Inflammatory macrophage treated with lipopolysaccharide for 4 hours (primary cell): ENCODE data around the gene GREB1.
"Not testable (repeated sequence)": the region's sequence is repeated elsewhere in the genome, so short reads cannot be mapped to it uniquely, and the experiment has no call there.

Experiments
- DNase-seq: peaks from one replicate; pipeline ENCODE4 v3.0.0-alpha.2; 2020

The GREB1 gene

DNA sequence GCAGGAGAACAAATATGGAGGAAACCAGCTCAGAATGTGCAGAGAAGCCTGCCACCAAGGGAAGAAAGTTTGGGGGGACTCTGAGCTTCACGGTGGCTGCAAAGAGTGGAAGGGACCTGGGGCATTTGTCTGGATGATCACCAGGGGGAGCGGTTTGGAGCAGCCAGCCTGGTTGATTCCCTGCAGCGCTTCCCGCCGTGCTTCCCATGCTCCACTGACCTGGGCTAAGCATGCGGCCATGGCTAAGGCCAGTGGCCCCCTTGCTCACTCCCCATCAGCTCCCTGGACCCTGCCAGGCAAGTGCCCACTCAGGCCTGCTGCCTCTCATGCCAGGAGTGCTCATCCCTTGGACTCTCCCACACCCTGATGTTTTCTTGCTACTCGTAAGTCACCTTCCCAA, 109.1 kb downstream of the GREB1 start:
- no peak for DNase-seq

DNA sequence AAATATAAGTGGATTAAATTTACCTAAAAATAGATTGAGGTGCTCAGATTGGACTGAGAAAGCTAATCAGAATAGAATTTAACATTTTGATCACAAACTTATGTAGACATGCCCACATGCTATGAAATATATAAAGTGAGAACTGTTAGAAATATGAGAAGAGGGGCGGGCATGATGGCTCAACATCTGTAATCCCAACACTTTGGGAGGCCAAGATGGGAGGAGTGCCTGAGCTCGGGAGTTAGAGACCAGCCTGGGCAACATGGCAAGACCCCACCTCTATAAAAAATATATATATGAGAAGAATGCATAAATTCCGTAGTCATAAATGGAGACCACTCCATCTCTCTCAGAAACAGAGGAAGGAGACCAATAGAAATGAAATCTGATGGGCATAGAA, 110.4 kb downstream of the GREB1 start:
- no peak for DNase-seq

DNA sequence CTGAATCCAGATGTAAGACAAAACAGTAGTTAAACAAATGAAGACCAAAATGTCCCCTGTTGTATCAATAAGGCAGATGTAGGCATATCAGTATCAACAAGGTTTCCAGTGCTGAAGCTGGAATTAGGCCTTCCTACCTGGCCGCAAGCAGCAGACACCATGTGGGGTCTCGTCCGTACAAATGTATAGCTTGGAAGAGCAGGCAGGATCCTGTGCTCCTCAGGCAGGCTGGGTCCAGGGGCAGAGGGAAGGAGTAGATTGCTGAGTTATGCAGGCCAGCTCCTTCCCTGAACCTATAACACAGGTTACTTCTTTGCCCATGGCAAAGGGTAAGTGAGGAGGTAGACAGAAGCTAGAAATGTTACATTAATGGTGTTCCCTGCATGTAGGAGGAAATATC, 112.7 kb downstream of the GREB1 start:
- no peak for DNase-seq

DNA sequence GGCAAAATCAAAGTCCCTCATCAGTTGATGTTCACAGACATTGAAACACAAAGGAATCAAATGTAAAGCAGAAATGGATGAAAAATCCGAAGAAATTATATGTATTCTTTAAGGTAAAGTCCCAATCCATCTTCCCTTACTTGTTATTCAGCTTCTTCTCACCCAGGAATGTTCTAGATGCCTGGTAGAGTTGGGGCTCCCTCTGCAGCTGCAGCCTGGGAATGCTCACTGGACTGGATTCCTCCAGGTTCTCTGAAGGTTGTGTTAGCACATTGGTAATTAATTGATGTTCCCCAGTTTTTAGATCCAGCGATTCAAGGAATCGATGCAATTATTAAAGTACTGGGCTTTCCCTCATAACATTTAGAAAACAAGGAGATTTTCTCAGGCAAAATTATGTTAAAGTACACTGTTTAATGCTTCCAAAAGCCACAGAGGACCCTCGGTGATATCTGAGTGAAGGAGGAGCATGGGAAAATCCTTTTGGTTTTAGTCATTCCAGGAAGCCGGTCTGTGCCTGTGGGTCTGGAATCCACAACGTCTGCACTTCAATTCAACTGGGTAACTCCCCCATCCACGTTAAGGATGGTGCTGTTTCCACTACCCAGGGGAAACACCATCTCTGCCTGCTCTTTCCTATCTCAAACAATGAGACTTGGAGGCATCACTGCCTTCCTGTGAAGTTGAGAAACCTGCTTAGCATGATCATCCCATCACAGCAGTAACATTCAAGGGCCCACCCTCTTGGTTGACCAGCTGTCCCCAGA, 114.2 kb downstream of the GREB1 start:
- no peak for DNase-seq

DNA sequence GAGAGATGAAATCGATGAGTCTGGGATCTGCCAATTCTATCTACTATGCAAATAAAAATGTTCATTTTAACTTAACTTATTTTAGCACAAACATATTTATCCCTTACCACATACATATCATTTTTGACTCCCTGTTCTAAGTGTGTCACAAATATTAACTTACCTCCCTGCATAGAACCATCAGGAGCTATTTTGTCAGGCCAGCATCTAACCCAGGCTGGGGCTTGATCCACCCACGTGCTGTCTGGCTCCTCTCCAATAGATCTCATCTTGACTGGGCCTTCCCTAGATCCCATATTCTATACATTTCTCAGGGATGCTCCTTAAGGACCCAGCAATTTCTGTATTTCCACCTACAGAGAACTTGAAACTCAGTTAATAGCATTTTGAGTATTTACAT, 115.2 kb downstream of the GREB1 start:
- DNase-seq = no peak

DNA sequence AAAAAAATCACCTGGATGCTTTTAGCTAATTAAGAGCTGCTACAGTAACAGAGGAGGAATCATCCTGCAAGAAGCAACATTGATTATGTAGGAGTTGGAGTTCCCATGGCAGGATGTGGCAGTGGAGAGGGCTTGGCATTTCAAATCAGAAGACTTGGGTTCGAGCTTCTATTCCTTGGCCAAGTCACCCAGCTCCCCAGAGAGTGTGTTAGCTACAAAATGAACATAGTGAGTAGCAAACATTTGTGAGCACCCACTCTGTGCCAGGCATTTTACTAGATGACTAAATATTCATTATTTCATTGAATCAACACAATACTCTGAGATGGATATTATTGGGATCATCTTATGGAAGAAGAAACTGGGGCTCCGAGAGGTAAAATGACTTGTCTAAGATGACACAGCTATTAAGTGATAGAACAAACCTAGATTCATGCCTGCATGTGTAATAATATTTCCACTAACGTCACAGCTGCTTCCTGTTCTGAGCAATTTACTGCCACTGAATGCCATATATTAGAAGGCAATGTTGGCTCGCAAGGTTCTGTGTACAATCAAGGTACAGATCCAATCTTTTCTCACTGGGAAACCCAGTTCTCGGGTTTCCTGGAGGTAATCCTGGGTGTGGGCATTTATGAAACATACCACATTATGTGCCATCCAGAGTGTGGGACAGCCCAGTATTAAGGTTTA, 118.2 kb downstream of the GREB1 start:
- DNase-seq = no peak

DNA sequence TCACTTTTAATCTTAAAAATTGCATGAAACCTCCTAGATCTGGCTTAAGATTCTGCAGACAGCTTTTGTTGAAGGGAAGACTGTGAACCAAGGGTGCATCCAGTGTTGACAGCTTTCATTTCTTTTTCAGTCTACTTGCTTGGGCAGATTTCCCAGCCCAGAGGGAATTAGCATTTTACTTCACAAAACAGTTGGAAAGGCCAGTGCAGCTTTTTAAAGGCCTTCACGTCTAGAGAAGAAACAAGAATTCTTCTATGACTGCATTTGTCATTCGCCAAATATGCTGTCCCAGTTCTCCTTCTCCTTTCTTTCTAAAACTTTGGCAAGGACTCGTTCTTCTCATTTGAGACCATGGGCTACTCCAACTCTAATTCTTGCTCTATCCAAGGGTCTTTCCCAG, 118.7 kb downstream of the GREB1 start:
- DNase-seq = no peak

DNA sequence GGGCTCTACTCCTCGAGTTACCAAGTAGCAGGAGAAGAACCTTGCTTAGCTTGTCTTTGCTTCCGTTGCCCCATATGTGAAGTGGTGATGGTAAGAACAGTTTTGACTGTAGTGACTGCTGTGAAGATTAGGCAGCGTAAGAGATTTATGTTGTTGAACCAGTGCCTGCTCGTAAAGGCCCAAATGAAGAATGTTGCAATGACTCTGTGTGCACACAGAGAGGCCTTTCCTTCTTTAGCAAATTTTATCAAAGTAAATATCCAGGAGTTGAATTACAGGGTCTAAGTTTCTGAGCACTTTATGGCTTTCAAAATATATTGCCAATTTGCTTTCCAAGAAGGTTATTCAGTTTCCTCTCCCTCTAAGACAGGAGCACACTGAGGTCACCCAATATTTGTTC, 121.7 kb downstream of the GREB1 start:
- DNase-seq = no peak

DNA sequence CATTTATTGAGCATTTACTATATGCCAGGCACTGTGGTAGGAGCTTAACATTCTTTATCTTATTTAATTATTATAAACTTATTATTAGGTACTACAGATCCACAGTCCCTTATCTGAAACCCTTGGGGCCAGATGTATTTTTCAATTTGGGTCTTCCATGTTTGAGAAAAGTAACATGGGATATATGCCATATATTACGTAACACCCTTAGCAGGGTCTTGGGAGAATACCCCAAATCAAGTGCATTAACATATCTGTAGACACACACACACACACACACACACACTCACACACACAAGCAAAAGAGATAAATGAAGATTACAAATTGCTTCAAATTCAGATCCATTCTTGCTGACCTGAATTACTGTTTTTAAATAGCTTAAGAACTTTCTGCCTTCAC, 122.4 kb downstream of the GREB1 start:
- no peak for DNase-seq

DNA sequence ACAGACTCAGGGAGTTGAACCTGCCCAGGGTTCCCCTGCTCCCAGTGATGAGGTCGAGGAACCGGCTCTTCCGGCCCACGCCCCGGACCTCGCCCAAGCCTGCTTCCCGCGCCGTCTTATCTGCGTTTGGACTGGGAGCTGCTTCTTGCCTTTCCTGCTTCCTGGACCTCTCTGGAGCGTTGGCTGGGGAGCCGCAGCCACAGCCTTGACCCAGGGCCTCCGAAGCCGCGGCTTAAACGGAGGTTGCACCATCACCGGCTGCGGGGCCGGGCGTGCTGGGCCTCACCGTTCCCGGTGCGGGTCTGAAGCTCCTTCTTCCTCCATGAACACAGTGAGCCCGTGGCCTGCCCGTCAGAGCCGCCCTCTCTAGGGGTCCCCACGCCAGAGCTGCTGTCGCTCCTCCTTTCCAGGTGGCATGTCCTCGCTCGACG, 122.8 kb downstream of the GREB1 start:
- DNase-seq = no peak

DNA sequence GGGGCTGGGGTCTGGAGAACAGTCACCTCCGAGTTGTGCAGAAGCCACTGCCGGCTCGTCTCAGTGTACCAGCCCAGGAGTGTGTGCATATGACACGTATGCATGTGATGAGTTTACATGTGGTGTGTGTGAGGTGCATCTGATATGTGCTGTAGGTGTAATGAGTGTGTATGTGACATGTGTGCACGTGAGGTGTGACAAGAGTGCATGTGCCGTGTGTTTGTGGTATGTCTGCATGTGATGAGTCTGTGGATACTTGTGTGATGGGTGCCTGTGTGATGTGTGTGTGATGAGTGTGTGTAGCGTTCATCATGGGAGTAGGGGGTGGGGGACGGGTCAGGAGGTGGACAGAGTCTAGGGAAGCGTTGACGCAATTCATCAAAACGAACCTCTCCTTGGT, 123.3 kb downstream of the GREB1 start:
- no peak for DNase-seq

DNA sequence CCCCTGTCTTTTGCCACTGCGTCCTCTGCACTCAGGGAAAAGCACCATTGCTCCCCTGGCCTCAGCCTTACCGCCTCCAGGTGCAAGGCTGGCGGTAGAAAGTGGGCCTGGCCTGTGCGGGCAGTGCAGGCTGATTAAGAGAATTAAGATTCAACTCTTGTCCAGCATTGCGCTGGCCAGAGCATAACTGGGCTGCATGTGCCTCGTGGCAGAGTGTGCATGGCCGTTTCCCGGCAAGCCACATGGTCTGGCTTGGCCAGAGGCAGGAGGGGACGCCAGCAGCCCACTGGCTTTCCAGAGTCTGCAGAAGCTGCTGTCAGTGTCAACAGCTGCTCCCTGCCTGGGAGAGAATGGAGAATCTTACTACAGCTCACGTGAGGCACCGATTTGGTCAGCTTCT, 123.8 kb downstream of the GREB1 start:
- no peak for DNase-seq

DNA sequence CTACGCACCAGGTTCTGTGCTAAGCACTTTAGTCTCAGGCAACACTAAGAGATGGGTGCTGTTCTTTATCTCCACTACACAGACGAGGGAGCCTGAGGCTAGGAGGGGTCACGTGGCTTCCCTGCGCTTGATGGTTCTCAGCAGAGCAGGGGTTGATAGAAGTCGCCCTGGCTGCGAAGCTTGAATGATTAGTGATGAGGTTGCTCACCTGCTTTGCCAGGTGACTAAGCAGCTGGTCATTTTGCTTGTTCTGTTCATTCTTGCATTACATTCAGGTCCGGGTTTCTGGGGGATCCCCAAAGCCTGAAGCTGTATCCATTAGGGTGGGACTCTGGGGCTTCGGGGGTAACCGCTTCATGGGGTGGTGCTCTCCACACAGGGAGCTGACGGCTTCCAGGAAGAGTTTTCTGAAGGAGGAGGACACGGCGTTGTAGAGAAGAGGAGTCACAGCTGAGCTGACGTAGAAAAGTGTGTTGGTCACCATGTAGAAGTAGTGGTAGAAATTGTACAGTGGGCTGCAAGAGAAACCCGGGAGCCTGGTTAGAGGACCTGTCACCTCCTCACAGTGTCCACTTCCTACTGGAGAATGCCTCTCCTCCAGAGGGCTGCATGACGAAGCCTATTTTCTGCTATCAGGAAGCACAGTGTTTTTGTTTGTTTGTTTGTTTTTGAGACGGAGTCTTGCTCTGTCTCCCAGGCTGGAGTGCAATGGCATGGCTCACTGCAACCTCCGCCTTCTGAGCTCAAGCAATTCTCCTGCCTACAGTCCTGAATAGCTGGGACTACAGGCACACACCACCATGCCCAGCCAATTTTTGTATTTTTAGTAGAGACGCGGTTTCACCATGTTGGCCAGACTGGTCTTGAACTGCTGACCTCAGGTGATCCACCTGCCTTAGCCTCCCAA, 124.6 kb downstream of the GREB1 start:
- DNase-seq = no peak

DNA sequence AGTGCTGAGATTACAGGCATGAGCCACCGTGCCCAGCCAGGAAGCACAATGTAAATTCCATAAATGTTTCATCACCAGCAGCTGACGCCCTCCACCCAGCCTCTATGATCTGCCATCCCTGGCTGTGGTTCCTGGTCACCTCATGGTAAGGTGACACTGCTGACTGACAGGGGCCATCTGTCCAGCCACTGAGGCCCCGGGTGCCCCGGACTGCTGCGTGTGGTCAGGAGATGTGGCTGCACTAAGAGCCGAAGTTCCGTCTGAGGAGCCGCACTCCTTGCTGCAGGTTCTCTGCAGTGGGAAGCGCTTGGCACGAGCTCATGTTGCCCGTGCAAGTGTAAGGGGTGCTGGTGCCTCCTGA, 125.2 kb downstream of the GREB1 start:
- DNase-seq = no peak

DNA sequence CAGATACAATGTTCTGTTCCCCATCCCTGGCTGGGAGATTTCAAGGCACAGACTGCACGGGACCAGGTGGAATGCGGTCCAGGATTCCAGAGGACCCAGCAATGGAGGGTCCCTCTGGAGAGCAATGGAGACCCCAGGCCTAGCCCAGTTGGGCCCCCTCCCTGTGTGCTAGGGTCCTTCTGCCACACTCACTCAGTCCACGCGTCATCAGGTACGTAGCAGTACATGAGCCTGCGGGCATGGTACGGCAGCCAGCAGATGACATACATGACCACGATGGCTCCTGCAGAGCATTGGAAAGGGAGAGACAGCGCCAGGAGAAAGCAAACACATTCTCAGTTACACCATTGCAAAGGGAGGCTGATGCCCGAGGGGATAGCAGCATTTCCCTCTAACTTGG, 126.0 kb downstream of the GREB1 start:
- DNase-seq = no peak

DNA sequence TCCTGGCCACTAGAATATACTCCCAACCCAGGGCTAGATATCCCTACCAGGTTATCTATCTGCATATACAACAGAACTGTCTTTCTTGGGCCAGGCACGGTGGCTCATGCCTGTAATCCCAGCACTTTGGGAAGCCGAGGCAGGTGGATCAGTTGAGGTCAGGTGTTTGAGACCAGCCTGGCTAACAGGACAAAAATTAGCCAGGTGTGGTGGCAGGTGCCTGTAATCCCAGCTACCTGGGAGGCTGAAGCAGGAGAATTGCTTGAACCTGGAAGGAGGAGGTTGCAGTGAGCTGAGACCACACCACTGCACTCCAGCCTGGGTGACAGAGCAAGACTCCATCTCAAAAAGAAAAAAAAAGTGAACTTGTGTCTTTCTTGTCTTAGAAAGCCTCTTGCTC, 126.6 kb downstream of the GREB1 start:
- not testable (repeated sequence) for DNase-seq

DNA sequence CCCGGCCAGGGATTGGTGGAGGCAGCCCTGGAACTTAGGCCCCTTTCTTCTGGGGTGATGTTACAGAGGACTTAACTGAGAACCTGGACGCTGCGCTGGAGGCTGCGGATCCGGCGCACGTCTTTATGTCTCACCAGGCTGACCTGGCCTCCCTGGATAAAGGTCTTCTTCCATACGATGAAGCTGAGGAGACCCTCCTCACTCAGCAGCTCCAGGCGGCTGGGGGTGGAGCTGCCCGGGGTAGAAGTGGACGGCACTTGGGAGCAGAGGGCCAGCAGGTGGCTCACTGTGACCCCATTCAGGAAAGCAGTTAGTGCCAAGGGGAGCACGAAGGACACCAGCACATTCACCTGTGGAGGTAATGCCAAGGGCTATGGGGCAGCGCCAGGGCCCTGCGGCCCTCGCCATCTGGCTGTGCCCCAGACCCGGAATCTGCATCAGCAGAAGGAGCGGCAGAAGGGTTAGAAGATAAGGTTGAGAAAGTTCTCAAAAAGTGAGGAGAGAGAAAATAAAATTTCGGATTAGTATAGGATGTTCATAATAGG, 128.1 kb downstream of the GREB1 start:
- DNase-seq = no peak

DNA sequence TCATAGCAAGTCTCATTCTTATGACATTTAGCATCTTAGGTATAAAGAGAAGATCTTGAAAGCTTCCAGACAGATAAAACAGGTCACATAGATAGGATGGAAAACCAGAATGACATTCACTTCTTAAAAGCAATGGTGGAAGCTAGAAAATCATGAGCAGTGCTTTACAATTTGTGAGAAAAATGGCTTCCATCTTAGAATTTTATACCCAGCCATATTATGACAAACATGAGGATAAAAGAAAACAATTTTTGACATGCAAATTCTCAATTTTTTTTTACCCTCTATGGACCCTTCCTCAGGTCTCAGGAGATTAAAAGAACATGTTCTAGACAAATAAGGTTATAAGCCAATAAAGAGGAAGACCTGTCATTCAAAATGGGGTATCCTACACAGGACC, 129.0 kb downstream of the GREB1 start:
- no peak for DNase-seq

DNA sequence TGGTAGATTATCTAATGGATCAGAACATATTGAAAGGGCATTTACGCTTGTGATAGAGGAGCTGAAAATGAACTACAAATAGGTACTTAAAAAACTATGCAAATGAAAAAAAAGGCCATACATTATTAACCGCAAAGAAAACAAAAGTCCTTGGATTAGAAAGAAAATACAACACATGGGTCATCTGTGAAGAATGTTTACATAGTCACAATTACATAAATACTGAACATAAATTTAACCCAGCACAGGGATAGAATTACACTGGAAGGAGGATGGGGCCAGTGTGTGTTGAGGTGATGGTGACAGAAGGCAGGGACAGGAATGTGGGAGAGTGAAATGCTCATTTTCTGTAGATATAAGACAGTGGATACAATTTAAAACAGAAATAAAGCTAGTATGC, 129.6 kb downstream of the GREB1 start:
- DNase-seq = no peak

DNA sequence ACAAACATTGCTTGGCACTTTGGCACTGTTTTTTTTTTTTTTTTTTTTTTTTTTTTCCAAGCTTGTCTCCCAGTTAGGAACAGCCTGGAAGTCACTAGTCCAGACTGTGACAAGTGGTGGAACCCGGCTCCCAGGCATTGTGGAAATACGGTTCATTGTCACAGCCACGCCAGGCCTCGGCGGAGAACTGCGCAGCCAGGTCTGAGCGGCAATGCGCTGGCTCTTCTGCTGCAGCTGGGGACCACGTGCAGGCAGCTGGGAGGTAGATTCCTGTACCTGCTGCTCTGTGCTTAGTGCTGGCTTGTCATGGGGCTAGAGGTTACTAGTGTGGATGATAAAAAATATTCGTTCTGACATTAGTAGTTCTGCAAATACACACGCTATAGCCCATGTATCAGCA, 131.2 kb downstream of the GREB1 start:
- DNase-seq = no peak

DNA sequence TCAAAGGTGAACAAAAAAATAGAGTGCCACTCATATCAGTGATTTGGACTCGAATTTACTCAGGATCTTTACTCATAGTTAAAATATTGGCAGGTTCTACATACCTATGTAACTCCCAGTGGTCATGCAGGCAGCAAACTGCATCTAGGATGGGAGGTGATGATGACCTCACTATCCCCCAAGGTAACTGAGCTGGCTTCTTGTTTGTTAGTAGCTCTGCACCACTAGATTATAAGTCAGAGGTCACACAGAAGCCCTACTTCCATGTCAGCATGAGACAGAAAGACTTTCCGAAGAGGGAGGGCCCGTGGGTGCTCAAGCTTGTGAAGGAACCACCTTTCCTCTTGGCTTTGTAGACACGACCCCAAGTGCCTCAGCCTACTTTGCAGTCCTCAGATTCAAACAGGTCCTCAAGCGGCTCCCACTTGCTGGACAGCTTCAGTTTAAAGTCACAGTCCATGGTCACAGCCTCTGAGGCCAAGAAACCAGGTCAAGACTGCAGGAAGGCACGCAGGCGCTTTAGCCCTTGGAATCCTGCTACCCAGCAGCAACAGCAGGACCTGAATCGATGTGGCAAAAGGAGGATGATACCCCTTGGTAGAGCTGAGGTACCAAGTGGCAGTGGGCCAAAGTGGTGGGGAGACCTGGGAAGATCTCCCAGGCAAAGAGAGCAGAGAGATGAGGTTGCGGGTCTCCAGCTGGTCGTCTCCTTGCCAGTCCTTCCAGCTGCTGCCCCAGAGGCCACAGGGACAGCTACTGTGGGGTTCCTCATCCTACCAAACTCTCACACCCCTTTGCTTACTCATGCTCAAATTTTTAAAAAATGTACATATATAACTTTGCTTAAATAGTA, 131.9 kb downstream of the GREB1 start:
- DNase-seq = no peak

DNA sequence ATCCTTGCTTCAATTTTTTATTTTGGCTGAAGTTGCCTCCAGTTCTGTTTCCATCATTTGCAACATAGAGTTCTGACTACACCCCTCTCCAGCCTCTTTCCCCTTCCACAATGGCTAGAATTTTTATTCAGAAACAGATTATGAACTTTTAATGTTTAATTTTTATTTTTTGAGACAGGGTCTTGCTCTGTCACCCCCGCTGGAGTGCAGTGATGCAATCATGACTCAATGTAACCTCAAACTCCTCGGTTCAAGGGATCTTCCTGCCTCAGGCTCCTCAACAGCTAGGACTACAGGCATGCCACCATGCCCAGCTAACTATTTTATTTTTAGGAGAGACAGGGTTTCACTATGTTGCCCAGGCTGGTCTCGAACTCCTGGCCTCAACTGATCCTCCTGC, 133.3 kb downstream of the GREB1 start:
- DNase-seq = no peak
